Gastrocnemius medialis (tissue), 4 donors: ENCODE data around the gene KAT14.

Experiments
- POLR2A ChIP-seq, 2 donors: fragments of 450-650 bp; IDR thresholded peaks; one replicate each; pipeline ENCODE4 v1.6.1; 2017; ENCODE audit warnings: antibody characterized with exemption in 2 of 2, mild to moderate bottlenecking in 2 of 2, moderate library complexity in 2 of 2
- TF ChIP-seq, protein P1 (sequence below), 5 experiments: fragments of 450-650 bp in 3 of 5; fragments of 200-600 bp in 2 of 5; sonication (generic) in 2 of 5; IDR thresholded peaks in 4 of 5; conservative IDR thresholded peaks in 1 of 5; 1 replicate in 4 of 5; 2 replicates in 1 of 5; pipeline ENCODE4 v1.5.1; 2016 to 2019; ENCODE audit warnings: antibody characterized with exemption in 5 of 5, mild to moderate bottlenecking in 3 of 5, moderate library complexity in 3 of 5

DNA sequence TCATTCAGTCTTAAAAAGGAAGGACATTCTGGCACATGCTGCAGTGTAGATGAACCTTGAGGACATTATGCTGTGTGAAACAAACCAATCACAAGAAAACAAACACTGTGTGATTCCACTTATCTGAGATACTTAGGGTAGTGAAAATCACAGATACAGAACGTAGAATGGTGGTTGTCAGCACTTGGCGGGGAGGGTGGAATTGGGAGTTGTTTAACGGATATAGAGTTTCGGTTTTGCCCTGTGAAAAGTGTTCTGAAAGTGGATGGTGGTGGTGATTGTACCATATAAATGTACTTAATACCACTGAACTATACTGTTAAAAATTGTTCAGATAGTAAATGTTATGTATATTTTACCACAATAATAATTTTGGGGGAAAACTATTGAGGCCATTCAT, 18.4 kb downstream of the KAT14 start:
- TF ChIP-seq, protein P1, sequence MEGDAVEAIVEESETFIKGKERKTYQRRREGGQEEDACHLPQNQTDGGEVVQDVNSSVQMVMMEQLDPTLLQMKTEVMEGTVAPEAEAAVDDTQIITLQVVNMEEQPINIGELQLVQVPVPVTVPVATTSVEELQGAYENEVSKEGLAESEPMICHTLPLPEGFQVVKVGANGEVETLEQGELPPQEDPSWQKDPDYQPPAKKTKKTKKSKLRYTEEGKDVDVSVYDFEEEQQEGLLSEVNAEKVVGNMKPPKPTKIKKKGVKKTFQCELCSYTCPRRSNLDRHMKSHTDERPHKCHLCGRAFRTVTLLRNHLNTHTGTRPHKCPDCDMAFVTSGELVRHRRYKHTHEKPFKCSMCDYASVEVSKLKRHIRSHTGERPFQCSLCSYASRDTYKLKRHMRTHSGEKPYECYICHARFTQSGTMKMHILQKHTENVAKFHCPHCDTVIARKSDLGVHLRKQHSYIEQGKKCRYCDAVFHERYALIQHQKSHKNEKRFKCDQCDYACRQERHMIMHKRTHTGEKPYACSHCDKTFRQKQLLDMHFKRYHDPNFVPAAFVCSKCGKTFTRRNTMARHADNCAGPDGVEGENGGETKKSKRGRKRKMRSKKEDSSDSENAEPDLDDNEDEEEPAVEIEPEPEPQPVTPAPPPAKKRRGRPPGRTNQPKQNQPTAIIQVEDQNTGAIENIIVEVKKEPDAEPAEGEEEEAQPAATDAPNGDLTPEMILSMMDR (IDR thresholded peaks at IDR 0.05 in 4 of 5, conservative IDR thresholded peaks at IDR 0.05 in 1 of 5) = no peak
- TF ChIP-seq POLR2A (IDR thresholded peaks at IDR 0.05) = no peak
